Heart right ventricle (tissue), 16 donors: Measurements from ENCODE around the gene LRCH1. TPM values are rescaled to one million over a fixed set of nuclear protein-coding genes. Genes with fewer than 3 reads are reported as not detected.

Experiments used
- ATAC-seq, 8 donors: fragments of 200-7000 bp; cut with Tn5 transposase; one replicate each; pipeline ENCODE4 v1.9.1; 2020; ENCODE audit warnings: mild to moderate bottlenecking in 8 of 8, moderate library complexity in 8 of 8, moderate number of reproducible peaks in 1 of 8
- DNase-seq, 2 donors: peaks; one replicate each; pipeline ENCODE4 v3.0.0-alpha.2; 2020
- H3K27ac ChIP-seq, 10 donors: fragments of 200-600 bp; sonication (generic) in 2 of 10; one replicate each; pipeline versions ENCODE4 v1.5.0 to v1.8.0; 2020 to 2022; ENCODE audit warnings: mild to moderate bottlenecking in 3 of 10
- H3K27me3 ChIP-seq, 7 donors: fragments of 200-600 bp; one replicate each; pipeline ENCODE4 v1.8.0; 2021 to 2022; ENCODE audit warnings: mild to moderate bottlenecking in 2 of 7
- H3K36me3 ChIP-seq, 9 donors: fragments of 200-600 bp; sonication (generic) in 1 of 9; one replicate each; pipeline versions ENCODE4 v1.5.0 to v1.8.0; 2020 to 2022; ENCODE audit warnings: mild to moderate bottlenecking in 2 of 9
- H3K4me1 ChIP-seq, 9 donors: fragments of 200-600 bp; sonication (generic) in 1 of 9; one replicate each; pipeline versions ENCODE4 v1.5.0 to v1.8.0; 2020 to 2022; ENCODE audit warnings: mild to moderate bottlenecking in 4 of 9
- H3K4me3 ChIP-seq, 10 donors: fragments of 200-600 bp; sonication (generic) in 2 of 10; one replicate each; pipeline versions ENCODE4 v1.5.0 to v1.8.0; 2020 to 2022; ENCODE audit warnings: mild to moderate bottlenecking in 7 of 10, moderate library complexity in 2 of 10
- H3K9me3 ChIP-seq, 11 donors: fragments of 200-600 bp in 10 of 11; sonication (generic) in 2 of 11; one replicate each; pipeline versions ENCODE4 v1.5.0 to v1.8.0; 2013 to 2022; ENCODE audit warnings: mild to moderate bottlenecking in 2 of 11, control low read depth in 1 of 11, moderate library complexity in 1 of 11
- CTCF ChIP-seq, 9 donors: fragments of 200-600 bp; sonication (generic) in 2 of 9; IDR thresholded peaks; one replicate each; pipeline versions ENCODE4 v1.5.0 to v1.8.0; 2021 to 2022; ENCODE audit warnings: antibody characterized with exemption in 9 of 9, mild to moderate bottlenecking in 5 of 9, moderate library complexity in 1 of 9
- WGBS, 2 donors: extraction: QIAGEN DNeasy Blood & Tissue Kit; methylation state at CpG; one replicate each; pipeline ENCODE4 v1.1.7; 2013; ENCODE audit warnings: inconsistent platforms in 1 of 2; 5-methylcytosine and 5-hydroxymethylcytosine counted together
- intact Hi-C, 10 donors: fragments of 100-400 bp; cut with DNase I; formaldehyde crosslinking; loops; one replicate each; pipeline versions ENCODE4 v1.11.1 to v1.14.2; 2022
- polyA plus RNA-seq, 2 donors: library from polyadenylated mRNA; stranded (reverse); fragments of 200-250 nt; gene quantifications; one replicate each; pipeline ENCODE4 v1.2.3, GENCODE V29; 2013
- total RNA-seq, 10 donors: library from RNA; stranded (reverse); fragmentation: NEBNext Ultra II Directional in 3 of 10; extraction: Animal tissue kit (Norgen Biotek cat#: 25700) in 3 of 10; gene quantifications; one replicate each; pipeline versions ENCODE4 v1.2.1 to v1.2.4, GENCODE V29; 2021 to 2023
- donor health status: Arrhythmogenic right ventricular cardiomyopathy.
- donor health status: ischemic (EF 13 %, LVEDD 7.1; RV severe dilation, severe dysfunction).
- donor health status: healthy with polysubstance abuse.
- donor health status: DM: no; HTN: yes; CAD: no.
- donor health status: DM: no; HTN: no; CAD: no.
- donor health status: ischemic (EF 25% LVEDD 6.9; RV normal size, moderate dysfunction).
- donor health status: ischemic (EF 25% LVEDD 5.7; RV mildly dilated, moderate dysfunction).
- donor health status: healthy.
- donor health status: DM: yes; HTN: yes; CAD: no.
- donor health status: Ischemic cardiomyopathy.
- donor health status: ischemic (EF 35%, LVEDD 5.7; RV mildly dilated, moderate dysfunction).
- donor health status: nonischemic (EF 11% LVEDD 7.7; RV severe dilation, severe dysfunction).
- donor health status: DM: yes; HTN: yes; CAD: no.
- donor health status: PGD.
- donor health status: ischemic (EF 29% LVEDD 5.4; RV normal size, mild dysfunction).
- donor health status: nonischemic (EF 23%, LVEDD 6.1; RV moderate dilation, normal function).

The LRCH1 gene
- total and polyA plus RNA-seq, 12 donors: 4.1 to 20.3 (median 13.1) TPM

DNA sequence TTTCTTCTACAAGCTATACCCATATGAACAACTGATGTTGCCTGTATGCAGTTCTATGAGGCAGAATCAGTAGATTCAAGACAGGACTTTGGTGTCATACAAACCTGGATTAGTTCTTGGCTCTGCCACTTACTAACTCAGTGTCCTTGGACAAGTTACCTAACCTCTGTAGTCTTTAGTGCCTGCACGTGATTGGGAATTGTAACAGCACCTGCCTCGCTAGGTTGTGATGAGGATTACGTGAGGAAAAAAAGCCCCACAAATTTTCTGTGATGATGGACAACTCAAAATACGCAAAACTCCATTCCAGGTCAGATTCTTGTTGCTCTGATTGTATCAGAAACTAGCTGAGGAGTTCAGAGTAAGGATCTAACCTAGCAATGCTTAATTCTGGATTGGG lies 89.3 kb downstream of the LRCH1 start:
- WGBS, 2 donors: 75 to 90% methylated on average over 4 of the region's 4 CpGs
- intact Hi-C loops: loop anchor here in 2 of 10 donors (5.0 kb wide), 1 partner anchor 90 kb away; the partner anchor contains the start of gene LRCH1 (in 2 of the 2)
- H3K36me3 ChIP-seq: no peaks in the 10 kb centered on the region
- H3K4me1 ChIP-seq: peaks cover 38 to 98% (median 70%) of the 10 kb centered on the region in 9 donors
- ATAC-seq (peak in 3 of 8 donors; percentile 15 to 38 (median 20)), DNase-seq (no peak)
- H3K27ac ChIP-seq: peak overlapping the region; percentile 17 to 81 (median 52)
- peak overlapping the region in 4 of 10 donors; percentile 9 to 37 (median 34) for H3K4me3 ChIP-seq
- H3K27me3 ChIP-seq: no peaks in the 10 kb centered on the region
- TF ChIP-seq CTCF (IDR thresholded peaks at IDR 0.05): no peak
- no peaks in the 10 kb centered on the region for H3K9me3 ChIP-seq

DNA sequence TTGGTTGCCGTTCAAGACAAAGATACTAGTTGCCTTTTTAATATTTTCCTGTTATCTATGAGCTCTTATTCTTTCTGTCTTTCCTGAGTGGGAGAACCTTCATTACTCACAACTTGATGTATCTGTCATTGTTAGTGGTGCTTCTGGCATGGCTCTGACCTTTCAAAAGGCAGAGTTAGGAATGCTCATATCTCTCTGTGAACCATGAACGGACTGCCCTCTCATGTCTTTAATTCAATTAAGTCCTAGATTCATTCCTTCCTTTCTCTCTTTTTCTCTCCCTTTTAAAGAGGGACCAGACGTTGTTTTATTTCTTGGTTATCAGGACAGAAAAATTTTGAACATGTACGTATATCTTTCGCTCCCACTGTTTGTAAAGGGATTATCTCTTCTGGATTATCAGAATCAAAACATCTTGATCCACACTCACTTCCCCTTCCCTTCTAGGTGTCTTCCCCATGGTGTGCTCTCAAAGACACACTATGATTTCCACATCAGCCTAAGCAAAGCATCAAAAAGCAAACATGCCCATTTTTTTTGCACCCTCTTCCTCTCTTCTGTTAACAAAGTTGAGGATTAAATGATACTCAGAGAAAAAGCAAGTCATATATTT lies 90.3 kb downstream of the LRCH1 start:
- Histone ChIP-seq H3K36me3 (no peaks in the 10 kb centered on the region), H3K27ac (peak overlapping the region in 6 of 10 donors; percentile 5 to 81 (median 62)), H3K9me3 (no peaks in the 10 kb centered on the region), H3K4me1 (peaks cover 38 to 98% (median 74%) of the 10 kb centered on the region in 9 donors), H3K27me3 (no peaks in the 10 kb centered on the region), H3K4me3 (no peak overlapping the region)
- intact Hi-C loops: loop anchor here in 2 of 10 donors (5.0 kb wide), 1 partner anchor 91 kb away; the partner anchor contains the start of gene LRCH1 (in 2 of the 2)
- WGBS, 2 donors: 59 to 62% methylated on average over 5 of the region's 5 CpGs
- no peak for TF ChIP-seq CTCF (IDR thresholded peaks at IDR 0.05)
- DNase-seq (no peak), ATAC-seq (peak in 3 of 8 donors; percentile 43 to 57 (median 55))

DNA sequence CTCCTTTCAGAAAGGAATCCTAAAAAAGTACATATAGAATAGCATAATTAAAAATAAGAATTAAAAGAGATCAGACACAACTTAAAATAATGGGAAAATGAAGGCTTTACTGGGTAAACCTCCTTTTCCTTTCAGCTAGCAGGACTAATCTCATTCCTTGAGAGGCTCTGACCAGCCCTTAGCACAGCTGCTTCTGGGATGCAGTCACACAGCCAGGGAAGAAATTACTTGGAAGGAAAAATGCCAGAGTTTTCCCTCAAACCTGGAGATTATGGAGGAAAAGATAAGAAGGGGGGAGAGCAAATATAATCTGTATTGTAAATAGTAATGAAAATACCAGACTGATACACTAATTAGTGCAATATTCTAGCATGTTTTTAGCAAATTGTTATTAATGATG lies 91.8 kb downstream of the LRCH1 start:
- no peak overlapping the region for H3K4me3 ChIP-seq
- peaks cover 28 to 98% (median 69%) of the 10 kb centered on the region in 9 donors for H3K4me1 ChIP-seq
- ATAC-seq (no peak), DNase-seq (no peak)
- H3K27me3 ChIP-seq: no peaks in the 10 kb centered on the region
- no peak for TF ChIP-seq CTCF (IDR thresholded peaks at IDR 0.05)
- H3K9me3 ChIP-seq: no peaks in the 10 kb centered on the region
- H3K27ac ChIP-seq: peak overlapping the region in 1 of 10 donors; percentile 81
- intact Hi-C loops: loop anchor here in 2 of 10 donors (5.0 kb wide), 1 partner anchor 93 kb away; the partner anchor contains the start of gene LRCH1 (in 2 of the 2)
- no peaks in the 10 kb centered on the region for H3K36me3 ChIP-seq

DNA sequence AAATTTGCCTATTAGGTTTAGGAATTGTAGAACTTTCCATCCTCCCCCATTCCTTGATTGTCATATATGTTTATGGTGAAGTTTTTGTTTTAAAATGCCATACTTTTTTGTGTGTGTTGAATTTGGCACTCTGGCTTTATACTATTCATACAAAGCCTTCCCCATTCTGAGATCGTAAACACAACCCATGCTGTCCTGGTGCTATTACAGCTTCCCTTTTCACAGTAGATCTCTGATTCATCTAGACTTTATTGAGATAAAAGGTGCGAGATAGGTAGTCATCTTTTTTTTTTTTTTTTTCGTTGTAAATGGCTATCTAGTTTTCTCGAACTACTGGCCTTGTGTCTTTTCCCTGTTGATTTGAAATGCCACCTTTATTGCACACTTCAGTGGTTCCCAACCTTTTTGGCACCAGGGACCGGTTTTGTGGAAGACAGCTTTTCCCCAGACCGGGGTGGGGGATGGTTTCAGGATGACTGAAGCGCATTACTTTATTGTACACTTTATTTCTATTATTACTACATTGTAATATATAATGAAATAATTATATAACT lies 94.6 kb downstream of the LRCH1 start:
- ATAC-seq (peak in 1 of 8 donors; percentile 7), DNase-seq (no peak)
- no peaks in the 10 kb centered on the region for H3K27me3 ChIP-seq
- TF ChIP-seq CTCF (IDR thresholded peaks at IDR 0.05): no peak
- H3K36me3 ChIP-seq: peaks cover 0 to 5% (median 0%) of the 10 kb centered on the region in 9 donors
- H3K9me3 ChIP-seq: no peaks in the 10 kb centered on the region
- intact Hi-C loops: no loop called here
- WGBS, 2 donors: 77 to 81% methylated on average over 7 of the region's 7 CpGs
- peaks cover 13 to 84% (median 54%) of the 10 kb centered on the region in 9 donors for H3K4me1 ChIP-seq
- H3K4me3 ChIP-seq: no peak overlapping the region
- no peak overlapping the region for H3K27ac ChIP-seq
